Hippocampal formation (tissue), 2 donors: Measurements from ENCODE around the gene KCNAB2.

ENCODE experiments used
- DNase-seq, 2 donors: peaks; one replicate each; lab custom pipeline; 2025; lab: John Stamatoyannopoulos, UW

KCNAB2 gene

GRCh38 chr1:6150006-6150938, 104.6 kb downstream of the KCNAB2 start:
- DNase-seq: no peak
